Neural cell (in vitro differentiated cells): Measurements from ENCODE around the gene MND1. TPM values are rescaled to one million over a fixed set of nuclear protein-coding genes. Genes with fewer than 3 reads are reported as not detected.

Experiments used
- H2AFZ ChIP-seq: fragments of 200-600, 300-800 bp; sonication (generic), shearing (Covaris generic); 2 replicates; pipeline ENCODE4 v1.6.0; 2014; ENCODE audit warnings: low read depth, mild to moderate bottlenecking, antibody characterized with exemption, low read length, moderate library complexity
- H3F3A ChIP-seq: fragments of 200-600 bp; shearing (Covaris generic); 2 replicates; pipeline ENCODE4 v1.6.1; 2016; ENCODE audit warnings: mild to moderate bottlenecking, moderate library complexity, mixed read lengths, antibody characterized with exemption, low read length; ENCODE audit not compliant: insufficient read depth, poor library complexity, severe bottlenecking
- H3K27ac ChIP-seq: fragments of 200-600, 300-800 bp; sonication (generic), shearing (Covaris generic); 2 replicates; pipeline ENCODE4 v1.5.1; 2014; ENCODE audit warnings: mild to moderate bottlenecking, low read length, moderate library complexity
- H3K27me3 ChIP-seq: fragments of 300-800, 200-600 bp; sonication (generic), shearing (Covaris generic); 2 replicates; pipeline ENCODE4 v1.6.0; 2014; ENCODE audit warnings: mild to moderate bottlenecking, low read depth, low read length, moderate library complexity; ENCODE audit not compliant: insufficient read depth
- H3K36me3 ChIP-seq: fragments of 300-800, 200-600 bp; sonication (generic), shearing (Covaris generic); 2 replicates; pipeline ENCODE4 v1.5.1; 2014; ENCODE audit warnings: mild to moderate bottlenecking, antibody characterized with exemption, low read length, moderate library complexity; ENCODE audit not compliant: insufficient read depth
- H3K4me2 ChIP-seq: fragments of 300-800, 200-600 bp; sonication (generic), shearing (Covaris generic); 2 replicates; pipeline ENCODE4 v1.6.0; 2014; ENCODE audit warnings: mild to moderate bottlenecking, low read length
- H3K4me3 ChIP-seq: fragments of 300-800, 200-600 bp; sonication (generic), shearing (Covaris generic); 2 replicates; pipeline ENCODE4 v1.5.1; 2014; ENCODE audit warnings: mild to moderate bottlenecking, low read length, moderate library complexity
- H3K79me2 ChIP-seq: fragments of 200-600 bp; shearing (Covaris generic); replicated peaks from 2 replicates; pipeline ENCODE4 v1.6.0; 2014; ENCODE audit warnings: mild to moderate bottlenecking, low read length, moderate library complexity; ENCODE audit not compliant: insufficient read depth
- H3K9ac ChIP-seq: fragments of 300-800, 200-600 bp; sonication (generic), shearing (Covaris generic); 2 replicates; pipeline ENCODE4 v1.6.1; 2016; ENCODE audit warnings: mild to moderate bottlenecking, low read length, mixed read lengths
- H3K9me2 ChIP-seq: fragments of 200-600 bp; shearing (Covaris generic); 2 replicates; pipeline ENCODE4 v1.6.1; 2016; ENCODE audit warnings: mild to moderate bottlenecking, low read length, mixed read lengths; ENCODE audit not compliant: insufficient read depth
- H3K9me3 ChIP-seq: fragments of 200-600, 300-800 bp; sonication (generic), shearing (Covaris generic); 2 replicates; pipeline ENCODE4 v1.6.1; 2016; ENCODE audit warnings: mild to moderate bottlenecking, mixed run types, low read length, moderate library complexity, mixed read lengths
- H4K20me1 ChIP-seq: fragments of 200-600 bp; shearing (Covaris generic); 2 replicates; pipeline ENCODE4 v1.6.1; 2016; ENCODE audit warnings: mild to moderate bottlenecking, mixed run types; ENCODE audit not compliant: insufficient read depth
- CTCF ChIP-seq: fragments of 450-650 bp; IDR thresholded peaks from 2 replicates; pipeline ENCODE4 v1.5.1; 2014; ENCODE audit warnings: antibody characterized with exemption, mild to moderate bottlenecking, moderate library complexity; ENCODE audit not compliant: poor library complexity, severe bottlenecking
- EP300 ChIP-seq: fragments of 450-650 bp; conservative IDR thresholded peaks from 2 replicates; pipeline ENCODE4 v1.6.1; 2014; ENCODE audit warnings: antibody characterized with exemption, mild to moderate bottlenecking, moderate library complexity; ENCODE audit not compliant: poor library complexity, severe bottlenecking
- EZH2 ChIP-seq: fragments of 200-600, 300-800 bp; shearing (Covaris generic), sonication (generic); IDR thresholded peaks from 2 replicates; pipeline ENCODE4 v1.6.1; 2014; ENCODE audit warnings: antibody characterized with exemption, low read length, borderline replicate concordance, mild to moderate bottlenecking; ENCODE audit not compliant: insufficient read depth, poor library complexity, severe bottlenecking
- MXI1 ChIP-seq: fragments of 450-650 bp; conservative IDR thresholded peaks from 2 replicates; pipeline ENCODE4 v1.6.1; 2014; ENCODE audit warnings: antibody characterized with exemption, mild to moderate bottlenecking; ENCODE audit not compliant: poor library complexity, severe bottlenecking
- POLR2AphosphoS5 ChIP-seq: IDR thresholded peaks from 2 replicates; pipeline ENCODE4 v1.6.1; 2012
- RAD21 ChIP-seq: fragments of 450-650 bp; conservative IDR thresholded peaks from 2 replicates; pipeline ENCODE4 v1.6.1; 2014; ENCODE audit warnings: antibody characterized with exemption, mild to moderate bottlenecking, moderate library complexity
- REST ChIP-seq: IDR thresholded peaks from 2 replicates; pipeline ENCODE4 v1.6.1; 2012; ENCODE audit warnings: borderline replicate concordance
- SMC3 ChIP-seq: fragments of 450-650 bp; conservative IDR thresholded peaks from 2 replicates; pipeline ENCODE4 v1.6.1; 2014; ENCODE audit warnings: antibody characterized with exemption, mild to moderate bottlenecking, moderate library complexity; ENCODE audit not compliant: poor library complexity
- TAF1 ChIP-seq: IDR thresholded peaks from 2 replicates; pipeline ENCODE4 v1.6.1; 2012; ENCODE audit warnings: low read depth
- polyA plus RNA-seq: library from polyadenylated mRNA; depleted of rRNA; stranded (reverse); fragments of >200 nt; gene quantifications from 2 replicates; pipeline ENCODE4 v1.2.3, GENCODE V29; 2014

The MND1 gene
- polyA plus RNA-seq, 1 donor from 2014 or later, result 5.6 TPM

GRCh38 chr4:153348006-153348405 is 3.5 kb downstream of the MND1 start:
- H2AFZ ChIP-seq, result no peak overlapping the region
- no peak overlapping the region for H3K4me2 ChIP-seq
- no peak overlapping the region for H3K4me3 ChIP-seq
- no peaks in the 10 kb centered on the region for H3F3A ChIP-seq
- H3K9ac ChIP-seq, result no peak overlapping the region
- H3K36me3 ChIP-seq, result no peaks in the 10 kb centered on the region
- no peaks in the 10 kb centered on the region for H3K9me2 ChIP-seq
- peaks cover 9% of the 10 kb centered on the region for H3K79me2 ChIP-seq
- H4K20me1 ChIP-seq, result no peaks in the 10 kb centered on the region
- no peaks in the 10 kb centered on the region for H3K9me3 ChIP-seq
- TF ChIP-seq TAF1, result no peak
- no peak for TF ChIP-seq REST
- no peak for TF ChIP-seq RAD21
- no peak for TF ChIP-seq CTCF
- no peak for TF ChIP-seq EP300
- TF ChIP-seq SMC3, result no peak
- no peak for TF ChIP-seq MXI1
- TF ChIP-seq POLR2AphosphoS5, result no peak
- TF ChIP-seq EZH2, result no peak
- H3K27me3 ChIP-seq, result no peaks in the 10 kb centered on the region
- no peak overlapping the region for H3K27ac ChIP-seq

- peaks cover 9% of the 10 kb centered on the region for H3K79me2 ChIP-seq
- no peaks in the 10 kb centered on the region for H4K20me1 ChIP-seq
- H3K9me2 ChIP-seq, result no peaks in the 10 kb centered on the region
- H3K4me3 ChIP-seq, result no peak overlapping the region
- H3K9me3 ChIP-seq, result no peaks in the 10 kb centered on the region
- TF ChIP-seq MXI1, result no peak
- no peak for TF ChIP-seq RAD21
- no peak for TF ChIP-seq REST
- no peak for TF ChIP-seq POLR2AphosphoS5
- TF ChIP-seq SMC3, result no peak
- TF ChIP-seq EZH2, result no peak
- TF ChIP-seq CTCF, result no peak
- no peak for TF ChIP-seq EP300
- TF ChIP-seq TAF1, result no peak
- no peaks in the 10 kb centered on the region for H3K27me3 ChIP-seq
- no peak overlapping the region for H3K9ac ChIP-seq
- H3K36me3 ChIP-seq, result no peaks in the 10 kb centered on the region
- H2AFZ ChIP-seq, result no peak overlapping the region
- no peaks in the 10 kb centered on the region for H3F3A ChIP-seq
- H3K4me2 ChIP-seq, result no peak overlapping the region
- H3K27ac ChIP-seq, result no peak overlapping the region
Observed at GRCh38 chr4:153349206-153349805, 4.8 kb downstream of the MND1 start.
